K562 (cell line): Measurements from ENCODE around the gene ZNF280C. TPM values are rescaled to one million over a fixed set of nuclear protein-coding genes. Genes with fewer than 3 reads are reported as not detected.

Experiments used
- ETV5 ChIP-seq: sonication (generic); formaldehyde crosslinking; IDR thresholded peaks from 2 replicates; pipeline ENCODE4 v1.4.0; 2020; ENCODE audit warnings: low read depth, mild to moderate bottlenecking, missing genetic modification reagents
- HOMEZ ChIP-seq: fragments of 250-450 bp; sonication (Bioruptor Pico); IDR thresholded peaks from 2 replicates; pipeline ENCODE4 v1.4.0; 2020; ENCODE audit warnings: mild to moderate bottlenecking, moderate library complexity
- MAFF ChIP-seq: IDR thresholded peaks from 2 replicates; pipeline ENCODE4 v1.6.1; 2012; ENCODE audit warnings: low read length, improper control_type of control experiment
- MIER1 ChIP-seq: fragments of 450-650 bp; IDR thresholded peaks from 2 replicates; pipeline ENCODE4 v1.6.1; 2016; ENCODE audit warnings: antibody characterized with exemption, mild to moderate bottlenecking, low read depth
- MLLT1 ChIP-seq, 2 experiments: fragments of 450-650 bp; IDR thresholded peaks; 2 replicates each; pipeline ENCODE4 v1.6.1; 2016
- MNT ChIP-seq, 2 experiments: fragments of 450-650 bp; conservative IDR thresholded peaks; 2 replicates each; pipeline ENCODE4 v1.6.1; 2017; ENCODE audit warnings: mild to moderate bottlenecking in 2 of 2, moderate library complexity in 2 of 2
- NR0B1 ChIP-seq: fragments of 450-650 bp; IDR thresholded peaks from one replicate; pipeline ENCODE4 v1.6.1; 2018; ENCODE audit warnings: mild to moderate bottlenecking, moderate library complexity; ENCODE audit not compliant: partially characterized antibody
- NR3C1 ChIP-seq: sonication (generic); formaldehyde crosslinking; IDR thresholded peaks from 2 replicates; pipeline ENCODE4 v1.8.1; 2022; ENCODE audit warnings: missing genetic modification reagents
- RAD21 ChIP-seq, 2 experiments: fragments of 250-450 bp in 1 of 2; fragments of 450-650 bp in 1 of 2; sonication (Bioruptor Pico) in 1 of 2; formaldehyde crosslinking in 1 of 2; IDR thresholded peaks in 1 of 2; conservative IDR thresholded peaks in 1 of 2; 2 replicates each; pipeline versions ENCODE4 v1.4.0 to v1.8.0; 2020 to 2022; ENCODE audit warnings: mild to moderate bottlenecking in 2 of 2, moderate library complexity in 1 of 2
- RBBP5 ChIP-seq: fragments of 200-600 bp; sonication (generic); IDR thresholded peaks from 2 replicates; pipeline ENCODE4 v1.6.1; 2012; ENCODE audit warnings: borderline replicate concordance, mild to moderate bottlenecking, low read length, control low read depth, inconsistent platforms; ENCODE audit not compliant: insufficient read depth, poor library complexity, severe bottlenecking
- TAL1 ChIP-seq: fragments of 450-650 bp; IDR thresholded peaks from 2 replicates; pipeline ENCODE4 v1.6.1; 2016; ENCODE audit warnings: mild to moderate bottlenecking
- XRCC3 ChIP-seq: fragments of 450-650 bp; IDR thresholded peaks from 2 replicates; pipeline ENCODE4 v1.6.1; 2017; ENCODE audit warnings: mild to moderate bottlenecking, moderate library complexity
- XRCC5 ChIP-seq: fragments of 200-400 bp; formaldehyde crosslinking; IDR thresholded peaks from 2 replicates; pipeline ENCODE4 v1.6.1; 2017; ENCODE audit warnings: low read depth, mild to moderate bottlenecking, low read length
- ZFP1 ChIP-seq: fragments of 450-650 bp; formaldehyde crosslinking; IDR thresholded peaks from 2 replicates; pipeline ENCODE4 v1.4.0; 2020; ENCODE audit warnings: mild to moderate bottlenecking, mixed read lengths
- ZNF133 ChIP-seq: fragments of 250-450 bp; sonication (Bioruptor Pico); IDR thresholded peaks from 2 replicates; pipeline ENCODE4 v1.4.0; 2020; ENCODE audit warnings: mild to moderate bottlenecking
- ZNF507 ChIP-seq: conservative IDR thresholded peaks from 2 replicates; pipeline ENCODE4 v1.6.1; 2017; ENCODE audit warnings: missing genetic modification characterization, missing compliant biosample characterization
- ZNF511 ChIP-seq: sonication (generic); formaldehyde crosslinking; IDR thresholded peaks from 2 replicates; pipeline ENCODE4 v1.8.0; 2022; ENCODE audit warnings: mild to moderate bottlenecking, missing genetic modification reagents
- ZNF668 ChIP-seq: fragments of 250-450 bp; sonication (Bioruptor Pico); IDR thresholded peaks from 2 replicates; pipeline ENCODE4 v1.8.0; 2022; ENCODE audit warnings: mild to moderate bottlenecking, inconsistent platforms
- polyA plus RNA-seq, 8 experiments: library from polyadenylated mRNA; depleted of rRNA in 4 of 8; stranded (reverse) in 5 of 8; unstranded in 3 of 8; fragments of >200 nt; fragmentation: Nextera tagmentation in 2 of 8; fragmentation: Illumina TruSeq in 1 of 8; extraction: Ambion mirVana in 2 of 8; extraction: Trizol in 1 of 8; gene quantifications; 2 replicates each; pipeline versions ENCODE4 v1.2.1 to v1.2.3, GENCODE V29; 2011 to 2014; ENCODE audit warnings: inconsistent platforms in 1 of 8, missing spikeins in 1 of 8
- total RNA-seq, 7 experiments: library from RNA; depleted of rRNA in 6 of 7; stranded (reverse); fragments of >200 nt in 6 of 7; fragmentation: Illumina TruSeq in 2 of 7; extraction: Trizol in 2 of 7; gene quantifications; 2 replicates each; pipeline versions ENCODE4 v1.2.1 to v1.2.3, GENCODE V29; 2011 to 2021; ENCODE audit warnings: low replicate concordance in 1 of 7

The ZNF280C gene
- total and polyA plus RNA-seq, 9 of the 15 experiments (the other 6 are each of a cell fraction or from before 2014, with no cell fraction given), result 1.6 to 8.3 (median 4.4) TPM

- TF ChIP-seq XRCC5 (no peak), MIER1 (no peak), HOMEZ (CRISPR knock-in tag) (no peak), ZNF511 (CRISPR knock-in tag) (no peak), TAL1 (0 out of 2 replicates have a peak, but pooled peaks have one; percentile 21), ZFP1 (no peak), NR3C1 (no peak), ETV5 (0 out of 2 replicates have a peak, but pooled peaks have one; percentile 12), NR0B1 (no peak), MNT (conservative IDR thresholded peaks at IDR 0.05) (no peak), MAFF (no peak), MLLT1 (IDR thresholded peaks at IDR 0.05) (peak in 1 of 2 experiments; percentile 71; a peak in 2 of 4 replicates), ZNF133 (CRISPR knock-in tag) (no peak), RBBP5 (peak; percentile 24), XRCC3 (no peak), ZNF507 (tag) (no peak), ZNF668 (no peak), RAD21 (CRISPR knock-in tag; conservative IDR thresholded peaks at IDR 0.05 in 1 of 2, IDR thresholded peaks at IDR 0.05 in 1 of 2) (peak in 1 of 2 experiments; percentile 26; a peak in 2 of 4 replicates)
Observed at GRCh38 chrX:130173190-130173895, 95.4 kb downstream of the ZNF280C start (continued).
